ENCODE data around the gene TIMP4.
A peak's percentile ranks its signal among the peaks of the same experiment; 100 is the strongest.

TIMP4 gene

DNA sequence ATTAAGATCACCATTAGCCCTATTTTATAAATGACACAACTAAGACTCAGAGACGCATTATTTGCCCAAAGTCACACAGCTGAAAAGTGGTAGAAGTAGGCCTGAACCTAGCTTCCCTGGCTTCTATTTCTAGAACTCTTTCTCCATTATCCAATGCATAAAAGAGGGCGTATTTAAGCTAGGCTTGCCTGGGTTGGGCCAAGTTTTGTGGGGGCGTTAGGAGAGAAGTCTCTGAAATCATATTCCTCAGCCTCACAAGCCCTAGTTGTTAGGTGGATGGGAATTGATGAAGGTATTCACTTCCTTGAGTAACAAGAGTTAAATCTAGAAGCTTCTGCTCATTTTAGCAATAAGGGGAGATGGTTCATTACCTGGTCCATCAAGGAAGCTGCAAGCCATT lies 22.3 kb downstream of the TIMP4 start:
- in situ Hi-C loops (cut with MboI; ENCODE audit: low pct_unique_long_range_greater_than_20kb, low sequenced_read_pairs, unreplicated experiment) = loop anchor here (10.0 kb wide), 1 partner anchor 338 kb away; no protein-coding TSS in a partner anchor
- no peak for DNase-seq (ENCODE audit: low spot score)
- TF ChIP-seq, protein P1, sequence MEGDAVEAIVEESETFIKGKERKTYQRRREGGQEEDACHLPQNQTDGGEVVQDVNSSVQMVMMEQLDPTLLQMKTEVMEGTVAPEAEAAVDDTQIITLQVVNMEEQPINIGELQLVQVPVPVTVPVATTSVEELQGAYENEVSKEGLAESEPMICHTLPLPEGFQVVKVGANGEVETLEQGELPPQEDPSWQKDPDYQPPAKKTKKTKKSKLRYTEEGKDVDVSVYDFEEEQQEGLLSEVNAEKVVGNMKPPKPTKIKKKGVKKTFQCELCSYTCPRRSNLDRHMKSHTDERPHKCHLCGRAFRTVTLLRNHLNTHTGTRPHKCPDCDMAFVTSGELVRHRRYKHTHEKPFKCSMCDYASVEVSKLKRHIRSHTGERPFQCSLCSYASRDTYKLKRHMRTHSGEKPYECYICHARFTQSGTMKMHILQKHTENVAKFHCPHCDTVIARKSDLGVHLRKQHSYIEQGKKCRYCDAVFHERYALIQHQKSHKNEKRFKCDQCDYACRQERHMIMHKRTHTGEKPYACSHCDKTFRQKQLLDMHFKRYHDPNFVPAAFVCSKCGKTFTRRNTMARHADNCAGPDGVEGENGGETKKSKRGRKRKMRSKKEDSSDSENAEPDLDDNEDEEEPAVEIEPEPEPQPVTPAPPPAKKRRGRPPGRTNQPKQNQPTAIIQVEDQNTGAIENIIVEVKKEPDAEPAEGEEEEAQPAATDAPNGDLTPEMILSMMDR (IDR thresholded peaks at IDR 0.05; ENCODE audit: extremely low read depth, insufficient read depth, missing control alignments) = no peak

DNA sequence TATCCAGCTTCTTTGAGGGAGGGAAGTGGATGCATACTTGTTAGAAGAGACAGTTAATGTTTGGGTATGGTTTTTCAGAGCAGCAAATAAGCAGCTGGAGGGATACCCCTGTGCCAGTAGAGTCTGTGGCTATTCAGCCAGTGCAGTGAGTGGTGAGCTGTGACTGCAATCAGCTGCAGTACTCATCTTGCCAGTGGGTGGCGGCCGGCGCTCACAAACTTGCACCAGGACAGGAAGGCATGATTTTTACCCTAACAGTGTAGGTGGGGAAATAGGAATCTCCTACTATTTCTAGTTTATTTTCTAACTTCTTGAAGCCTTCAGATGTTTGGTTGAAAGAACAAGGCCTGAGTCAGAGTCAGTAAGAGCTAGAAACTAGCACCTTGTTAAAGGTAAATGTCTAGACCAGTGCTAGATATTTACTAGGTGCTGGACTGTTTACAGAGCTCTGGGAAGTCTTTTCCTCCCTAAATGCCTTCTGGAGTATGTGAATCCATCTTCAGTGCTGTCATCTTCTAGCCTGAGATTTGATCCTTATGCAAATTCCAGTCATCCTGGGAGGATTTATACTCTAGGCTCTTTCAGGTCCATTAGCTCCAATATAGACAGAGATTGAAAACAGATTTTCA lies 23.6 kb downstream of the TIMP4 start:
- TF ChIP-seq, protein P1 (IDR thresholded peaks at IDR 0.05; ENCODE audit: extremely low read depth, insufficient read depth, missing control alignments) = peak; percentile 97
- DNase-seq (ENCODE audit: low spot score) = peak; percentile 47
- in situ Hi-C loops (cut with MboI; ENCODE audit: low pct_unique_long_range_greater_than_20kb, low sequenced_read_pairs, unreplicated experiment) = loop anchor here (10.0 kb wide), 1 partner anchor 340 kb away; no protein-coding TSS in a partner anchor

DNA sequence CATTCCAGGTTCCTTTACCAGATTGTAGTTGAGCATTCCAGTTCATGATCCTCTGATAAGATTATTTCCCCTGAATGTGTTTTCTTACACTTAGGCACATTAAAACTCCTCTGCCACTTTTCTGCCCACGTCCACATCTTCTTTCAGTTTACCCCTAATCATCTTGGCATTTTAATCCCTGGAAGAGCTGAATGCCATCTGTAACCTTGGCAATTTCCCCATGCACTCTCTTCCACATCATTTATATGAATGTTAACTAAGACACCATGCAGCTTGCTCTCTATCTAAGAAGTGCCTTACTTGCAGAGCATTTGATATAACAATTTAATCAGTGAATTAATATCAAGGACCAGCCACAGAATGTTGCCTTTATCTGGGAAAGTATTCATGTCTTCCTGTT lies 25.8 kb downstream of the TIMP4 start:
- TF ChIP-seq, protein P1 (IDR thresholded peaks at IDR 0.05; ENCODE audit: extremely low read depth, insufficient read depth, missing control alignments) = no peak
- in situ Hi-C loops (cut with MboI; ENCODE audit: low pct_unique_long_range_greater_than_20kb, low sequenced_read_pairs, unreplicated experiment) = loop anchor here (10.0 kb wide), 1 partner anchor 342 kb away; no protein-coding TSS in a partner anchor
- no peak for DNase-seq (ENCODE audit: low spot score)

DNA sequence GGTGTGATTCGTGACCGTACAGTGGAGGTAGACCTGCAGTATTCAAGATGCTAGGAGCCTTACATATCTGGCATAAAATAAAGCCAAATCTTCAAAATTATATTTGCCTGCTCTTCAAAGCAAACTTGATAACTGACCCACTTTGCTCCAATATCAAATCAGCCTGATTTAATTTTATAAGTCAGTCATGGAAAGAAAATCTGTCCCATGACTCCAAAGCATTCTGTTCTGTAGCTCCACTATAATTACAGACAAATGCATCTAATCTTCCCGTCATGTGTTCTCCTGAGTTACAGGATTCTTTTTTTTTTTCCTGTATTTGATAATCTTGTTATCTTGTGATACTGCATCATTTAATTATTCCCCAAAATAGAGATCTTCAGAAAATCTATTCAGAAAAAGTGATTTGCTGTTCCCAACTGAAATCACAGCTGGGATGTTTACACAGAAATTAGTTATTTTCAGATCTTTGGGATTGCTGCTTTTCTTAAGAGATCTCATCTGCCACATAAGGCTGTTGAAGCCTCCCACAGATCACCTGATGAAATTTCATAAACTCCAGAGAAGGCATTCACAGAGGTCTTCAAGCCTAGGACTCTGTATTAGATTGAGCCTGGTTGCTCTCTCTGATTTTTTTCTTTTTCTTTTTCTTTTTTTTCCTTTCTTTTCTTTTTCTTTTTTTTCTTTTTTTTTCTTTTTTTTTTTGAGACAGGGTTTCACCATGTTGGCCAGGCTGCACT lies 27.2 kb downstream of the TIMP4 start:
- in situ Hi-C loops (cut with MboI; ENCODE audit: low pct_unique_long_range_greater_than_20kb, low sequenced_read_pairs, unreplicated experiment) = loop anchor here (10.0 kb wide), 1 partner anchor 343 kb away; no protein-coding TSS in a partner anchor
- DNase-seq (ENCODE audit: low spot score) = no peak
- TF ChIP-seq, protein P1 (IDR thresholded peaks at IDR 0.05; ENCODE audit: extremely low read depth, insufficient read depth, missing control alignments) = no peak

DNA sequence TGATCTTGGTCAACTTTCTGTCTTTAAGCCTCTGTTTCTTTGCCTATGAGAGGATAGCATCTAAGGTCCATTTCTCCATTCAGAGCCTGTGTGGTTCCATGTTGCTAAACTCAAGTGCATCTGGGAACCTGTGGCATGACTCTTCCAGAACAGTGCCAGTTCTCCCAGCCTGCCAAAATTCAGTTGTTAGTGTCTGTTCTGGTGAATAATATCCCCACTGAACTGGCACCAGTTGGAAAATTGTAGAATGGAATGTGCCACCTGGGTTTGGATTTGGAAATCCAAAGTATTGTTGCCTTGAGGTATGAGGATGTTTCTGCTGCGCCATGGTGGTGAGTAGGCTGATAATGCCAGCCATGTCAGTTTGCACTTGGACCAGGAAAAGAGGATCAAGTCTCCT lies 31.3 kb downstream of the TIMP4 start:
- TF ChIP-seq, protein P1 (IDR thresholded peaks at IDR 0.05; ENCODE audit: extremely low read depth, insufficient read depth, missing control alignments) = no peak
- in situ Hi-C loops (cut with MboI; ENCODE audit: low pct_unique_long_range_greater_than_20kb, low sequenced_read_pairs, unreplicated experiment) = no loop called here
- no peak for DNase-seq (ENCODE audit: low spot score)

DNA sequence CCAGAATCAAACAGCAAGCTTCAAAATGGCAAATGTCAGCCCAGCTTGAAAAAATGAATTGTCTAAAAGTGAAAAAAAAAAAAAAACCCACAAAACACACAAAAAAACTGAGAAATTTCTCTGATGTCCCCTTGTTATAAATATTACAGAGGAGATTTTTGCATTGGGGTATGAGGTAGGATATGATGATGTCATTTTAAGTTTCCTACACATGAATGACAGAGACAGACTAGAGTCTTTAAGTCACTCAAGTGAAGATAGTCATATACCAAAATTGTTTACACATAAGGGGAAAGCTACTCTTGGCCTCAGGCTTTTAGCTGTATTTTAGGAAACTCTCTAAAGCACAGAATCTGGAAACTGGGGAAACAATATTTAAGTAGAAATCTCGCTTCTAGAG lies 32.9 kb downstream of the TIMP4 start:
- DNase-seq (ENCODE audit: low spot score) = no peak
- TF ChIP-seq, protein P1 (IDR thresholded peaks at IDR 0.05; ENCODE audit: extremely low read depth, insufficient read depth, missing control alignments) = no peak
- in situ Hi-C loops (cut with MboI; ENCODE audit: low pct_unique_long_range_greater_than_20kb, low sequenced_read_pairs, unreplicated experiment) = no loop called here

Measured in GM13977 (cell line).